Measurements from ENCODE around the gene HOXD13.

DNA sequence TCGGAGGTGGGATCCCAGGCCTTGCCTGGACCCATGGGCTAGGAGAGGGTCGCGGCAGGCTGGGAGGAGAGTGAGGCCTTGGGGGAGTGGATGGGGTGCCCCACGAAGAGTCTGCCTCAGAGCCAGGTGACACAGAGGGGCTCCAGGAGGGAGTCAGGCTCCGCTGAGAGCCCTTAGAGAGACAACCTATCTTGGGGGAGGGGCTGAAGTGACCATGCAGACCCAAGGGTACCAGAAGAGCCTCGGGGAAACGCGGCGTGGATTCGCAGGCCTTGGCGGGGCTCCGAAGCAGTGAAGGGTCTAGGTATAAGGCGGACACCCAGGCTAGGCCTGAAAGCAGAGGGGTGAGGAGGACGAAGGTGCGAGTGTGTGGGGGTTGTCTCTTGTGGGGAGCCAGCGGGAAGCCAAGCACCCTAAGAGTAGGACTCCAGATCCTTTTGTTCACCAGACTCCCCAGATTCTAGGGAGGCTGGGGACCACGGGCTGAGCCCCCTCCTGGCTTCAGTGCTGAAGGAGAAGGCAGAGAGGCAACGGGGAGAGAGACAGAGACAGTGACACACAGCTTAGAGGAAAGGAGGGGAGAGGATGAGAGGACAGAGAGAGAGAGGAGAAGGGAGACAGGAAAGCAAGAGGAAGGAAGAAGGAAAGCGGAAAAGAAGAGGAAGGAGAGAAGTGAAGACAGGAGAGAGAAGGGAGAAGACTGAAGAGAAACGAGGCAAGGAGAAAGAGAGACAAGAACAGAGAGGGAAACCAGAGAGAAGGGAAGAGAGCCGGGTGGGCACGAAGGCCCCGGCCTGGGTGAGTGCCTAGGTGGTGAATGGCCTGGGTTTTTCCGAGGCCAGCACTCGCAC is 13.4 kb downstream of the HOXD13 start:
- TF ChIP-seq, protein P1, sequence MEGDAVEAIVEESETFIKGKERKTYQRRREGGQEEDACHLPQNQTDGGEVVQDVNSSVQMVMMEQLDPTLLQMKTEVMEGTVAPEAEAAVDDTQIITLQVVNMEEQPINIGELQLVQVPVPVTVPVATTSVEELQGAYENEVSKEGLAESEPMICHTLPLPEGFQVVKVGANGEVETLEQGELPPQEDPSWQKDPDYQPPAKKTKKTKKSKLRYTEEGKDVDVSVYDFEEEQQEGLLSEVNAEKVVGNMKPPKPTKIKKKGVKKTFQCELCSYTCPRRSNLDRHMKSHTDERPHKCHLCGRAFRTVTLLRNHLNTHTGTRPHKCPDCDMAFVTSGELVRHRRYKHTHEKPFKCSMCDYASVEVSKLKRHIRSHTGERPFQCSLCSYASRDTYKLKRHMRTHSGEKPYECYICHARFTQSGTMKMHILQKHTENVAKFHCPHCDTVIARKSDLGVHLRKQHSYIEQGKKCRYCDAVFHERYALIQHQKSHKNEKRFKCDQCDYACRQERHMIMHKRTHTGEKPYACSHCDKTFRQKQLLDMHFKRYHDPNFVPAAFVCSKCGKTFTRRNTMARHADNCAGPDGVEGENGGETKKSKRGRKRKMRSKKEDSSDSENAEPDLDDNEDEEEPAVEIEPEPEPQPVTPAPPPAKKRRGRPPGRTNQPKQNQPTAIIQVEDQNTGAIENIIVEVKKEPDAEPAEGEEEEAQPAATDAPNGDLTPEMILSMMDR (IDR thresholded peaks at IDR 0.05; ENCODE audit: control extremely low read depth in 1 of 3, insufficient read depth in 1 of 3, low read depth in 1 of 3, low read length in 3 of 3), result no peak
- TF ChIP-seq POLR2A (IDR thresholded peaks at IDR 0.05; ENCODE audit: control extremely low read depth in 1 of 2, low read depth in 2 of 2, low read length in 2 of 2), result no peak
- TF ChIP-seq SIN3A (conservative IDR thresholded peaks at IDR 0.05 in 1 of 2, IDR thresholded peaks at IDR 0.05 in 1 of 2; ENCODE audit: low read depth in 1 of 2, low read length in 2 of 2), result no peak
- no peak for TF ChIP-seq JUN (IDR thresholded peaks at IDR 0.05; ENCODE audit: low read depth, low read length)

All from H1 (cell line).